HG03196 (cell line): Measurements from ENCODE around the gene USP28.
"Not testable (repeated sequence)": the region's sequence is repeated elsewhere in the genome, so short reads cannot be mapped to it uniquely, and the experiment has no call there.

ENCODE experiments used
- ATAC-seq: cut with Tn5 transposase; IDR thresholded peaks from one replicate; pipeline ENCODE4 v1.9.1; 2021; ENCODE audit not compliant: unreplicated experiment

The USP28 gene

GRCh38 chr11:113779496-113779895, 95.9 kb downstream of the USP28 start, which contains the start of gene CLDN25:
Gene CLDN25 (plus strand): TSS chr11:113779796. CDS start chr11:113779796, 0 bp downstream.
- no peak for ATAC-seq

GRCh38 chr11:113778111-113778910, 97.1 kb downstream of the USP28 start:
- ATAC-seq: no peak

- ATAC-seq: no peak
Observed at GRCh38 chr11:113774174-113774503, 101.2 kb downstream of the USP28 start.

- peak; percentile 97 for ATAC-seq
Observed at GRCh38 chr11:113773416-113774173, 101.8 kb downstream of the USP28 start, which contains the start of gene ZW10. Gene ZW10 (minus strand): TSS chr11:113773692. CDS start chr11:113773666, 26 bp downstream.

DNA sequence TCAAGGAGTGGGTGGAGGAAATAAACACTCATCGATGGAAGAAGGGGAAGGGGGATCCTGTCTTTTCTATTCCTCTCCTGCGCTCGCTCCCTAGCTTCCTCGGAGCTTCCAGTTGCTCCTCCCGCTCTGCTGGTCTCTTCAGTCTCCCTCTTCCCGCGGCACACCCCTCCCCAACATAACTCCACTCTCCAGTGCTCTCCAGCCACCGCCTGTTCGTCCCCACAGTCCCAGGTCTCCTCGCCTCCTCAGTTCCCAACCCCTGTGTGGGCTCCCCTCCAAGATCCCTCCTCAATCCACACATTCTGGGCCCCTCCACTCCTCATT, 102.3 kb downstream of the USP28 start:
- ATAC-seq: peak; percentile 11

DNA sequence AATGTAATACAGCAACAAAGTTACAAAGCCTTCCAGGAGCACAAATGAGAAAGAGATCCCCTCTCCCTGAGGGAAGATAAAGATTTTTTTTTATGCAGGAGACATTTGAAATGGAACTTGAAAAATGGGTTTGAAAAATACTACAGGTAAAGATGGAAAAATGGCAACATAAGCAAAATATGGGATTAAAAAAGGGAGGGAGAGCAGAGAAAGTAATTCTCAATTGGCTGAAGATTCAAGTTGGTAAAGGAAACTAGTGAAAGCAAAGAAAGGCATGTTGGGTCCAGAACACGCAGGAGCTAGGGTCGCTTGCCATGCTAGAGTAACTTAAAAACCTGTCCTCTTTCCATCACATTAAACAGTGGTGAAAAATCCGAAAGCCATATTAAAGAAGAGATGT, 103.4 kb downstream of the USP28 start:
- ATAC-seq: no peak

GRCh38 chr11:113764527-113765219, 110.7 kb downstream of the USP28 start:
- no peak for ATAC-seq

DNA sequence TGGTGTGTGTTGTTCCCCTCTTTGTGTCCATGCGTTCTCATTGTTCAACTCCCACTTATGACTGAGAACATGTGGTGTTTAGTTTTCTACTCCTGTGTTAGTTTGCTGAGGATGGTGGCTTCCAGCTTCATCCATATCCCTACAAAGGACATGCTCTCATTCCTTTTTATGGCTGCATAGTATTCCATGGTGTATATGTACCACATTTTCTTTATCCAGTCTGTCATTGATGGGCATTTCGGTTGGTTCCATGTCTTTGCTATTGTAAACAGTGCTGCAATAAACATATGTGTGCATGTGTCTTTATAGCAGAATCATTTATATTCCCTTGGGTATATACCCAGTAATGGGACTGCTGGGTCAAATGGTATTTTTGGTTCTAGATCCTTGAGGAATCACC, 112.3 kb downstream of the USP28 start:
- not testable (repeated sequence) for ATAC-seq

DNA sequence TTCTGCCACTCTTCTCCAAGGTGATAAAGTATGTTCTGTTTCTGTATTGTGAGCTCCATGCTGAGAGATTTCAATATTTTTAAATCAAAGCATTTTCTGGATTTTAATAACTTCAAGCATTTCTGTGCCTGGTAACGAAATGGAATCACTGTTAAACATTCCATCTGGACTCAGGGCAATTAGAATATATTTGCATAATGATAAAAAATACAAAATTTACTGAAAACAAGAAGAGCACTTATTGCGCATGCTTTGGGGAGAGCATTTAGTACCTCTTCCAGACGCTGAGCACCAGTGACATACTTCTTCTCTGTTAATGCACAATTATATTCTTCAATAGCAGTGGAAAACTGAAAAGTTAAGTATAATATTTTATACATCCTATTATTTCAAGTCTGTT, 115.1 kb downstream of the USP28 start:
- no peak for ATAC-seq

GRCh38 chr11:113752932-113753331, 122.4 kb downstream of the USP28 start:
- ATAC-seq: no peak
